Measurements from ENCODE around the gene NES.

GRCh38 chr1:156726549-156727226 lies 49.5 kb upstream of the NES start:
- TF ChIP-seq, protein P1, sequence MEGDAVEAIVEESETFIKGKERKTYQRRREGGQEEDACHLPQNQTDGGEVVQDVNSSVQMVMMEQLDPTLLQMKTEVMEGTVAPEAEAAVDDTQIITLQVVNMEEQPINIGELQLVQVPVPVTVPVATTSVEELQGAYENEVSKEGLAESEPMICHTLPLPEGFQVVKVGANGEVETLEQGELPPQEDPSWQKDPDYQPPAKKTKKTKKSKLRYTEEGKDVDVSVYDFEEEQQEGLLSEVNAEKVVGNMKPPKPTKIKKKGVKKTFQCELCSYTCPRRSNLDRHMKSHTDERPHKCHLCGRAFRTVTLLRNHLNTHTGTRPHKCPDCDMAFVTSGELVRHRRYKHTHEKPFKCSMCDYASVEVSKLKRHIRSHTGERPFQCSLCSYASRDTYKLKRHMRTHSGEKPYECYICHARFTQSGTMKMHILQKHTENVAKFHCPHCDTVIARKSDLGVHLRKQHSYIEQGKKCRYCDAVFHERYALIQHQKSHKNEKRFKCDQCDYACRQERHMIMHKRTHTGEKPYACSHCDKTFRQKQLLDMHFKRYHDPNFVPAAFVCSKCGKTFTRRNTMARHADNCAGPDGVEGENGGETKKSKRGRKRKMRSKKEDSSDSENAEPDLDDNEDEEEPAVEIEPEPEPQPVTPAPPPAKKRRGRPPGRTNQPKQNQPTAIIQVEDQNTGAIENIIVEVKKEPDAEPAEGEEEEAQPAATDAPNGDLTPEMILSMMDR (IDR thresholded peaks at IDR 0.05; ENCODE audit: insufficient read depth, low read length), result peak; percentile 60
- no peak for TF ChIP-seq REST (IDR thresholded peaks at IDR 0.05; ENCODE audit: insufficient replicate concordance, low read depth)
- TF ChIP-seq GABPA (IDR thresholded peaks at IDR 0.05; ENCODE audit: low read depth), result no peak
- TF ChIP-seq POLR2AphosphoS5 (IDR thresholded peaks at IDR 0.05; ENCODE audit: low read depth), result peak; percentile 47; the same call in 1 of the 2 replicates
